ENCODE data around the gene XPO6. TPM values are rescaled to one million over a fixed set of nuclear protein-coding genes. Genes with fewer than 3 reads are reported as not detected.

XPO6 gene
- total RNA-seq, 3 donors from 2014 or later (not counting 1 experiment from before 2014, with no cell fraction given): 233 to 321 (median 240) TPM

DNA sequence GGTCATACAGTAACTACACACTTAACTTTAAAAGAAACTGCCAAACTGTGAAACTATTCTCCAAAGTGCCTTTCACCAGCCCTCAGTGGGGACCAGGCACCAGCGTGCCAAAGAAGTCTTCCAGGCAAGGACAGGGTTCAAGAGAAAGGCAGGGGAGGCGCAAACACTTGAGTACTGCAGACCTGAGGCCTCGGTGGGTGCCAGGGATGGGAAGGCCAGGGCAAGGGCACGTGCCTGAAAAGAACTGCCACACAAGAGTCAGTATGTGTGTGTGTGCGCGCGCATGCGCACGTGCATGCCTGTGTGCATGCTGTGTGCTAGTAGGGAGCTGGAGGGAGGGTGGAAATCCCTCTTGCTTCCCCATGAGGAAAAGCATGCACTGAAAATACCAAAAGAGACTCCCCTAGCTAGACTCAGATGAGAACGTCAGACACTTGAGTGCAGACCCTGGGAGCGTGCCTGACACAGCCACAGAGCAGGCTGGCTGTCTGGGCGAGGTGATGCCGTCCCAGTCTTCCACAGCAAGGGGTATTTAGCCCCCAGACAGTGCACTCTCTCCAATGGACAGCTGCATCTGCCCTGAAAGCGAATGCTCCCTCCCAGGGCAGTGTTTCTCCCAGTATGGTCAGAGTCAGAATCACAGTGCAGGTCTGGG lies 108.1 kb downstream of the XPO6 start:
- H3K27ac Mint-ChIP-seq: no peak overlapping the region
- no peak overlapping the region for H3K4me3 Mint-ChIP-seq
- DNase-seq: no peak

DNA sequence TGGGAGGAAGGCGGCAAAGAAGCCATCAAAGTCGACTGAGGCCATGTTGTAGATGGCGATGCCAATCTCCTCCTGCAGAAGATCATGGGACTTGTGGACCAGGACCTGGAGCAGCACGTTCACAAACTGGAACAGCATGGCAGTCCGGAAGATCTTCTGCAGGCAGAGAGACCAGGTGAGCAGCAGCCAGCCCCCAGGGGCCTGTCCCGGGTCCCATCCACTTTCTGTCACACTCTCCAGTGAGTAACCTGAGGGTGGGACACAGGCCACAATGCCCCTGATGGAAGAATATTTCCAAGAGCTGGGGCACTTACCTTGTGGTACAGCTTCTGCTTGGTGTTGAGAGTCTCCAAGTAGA lies 110.3 kb downstream of the XPO6 start:
- no peaks in the 10 kb centered on the region for H3K9me3 Mint-ChIP-seq
- H3K27ac Mint-ChIP-seq: peak overlapping the region in 1 of 2 donors; percentile 63
- peaks cover 0 to 9% of the 10 kb centered on the region in 2 donors for H3K4me1 Mint-ChIP-seq
- H3K4me3 ChIP-seq (ENCODE audit: low read length): no peak overlapping the region
- TF ChIP-seq, protein P1, sequence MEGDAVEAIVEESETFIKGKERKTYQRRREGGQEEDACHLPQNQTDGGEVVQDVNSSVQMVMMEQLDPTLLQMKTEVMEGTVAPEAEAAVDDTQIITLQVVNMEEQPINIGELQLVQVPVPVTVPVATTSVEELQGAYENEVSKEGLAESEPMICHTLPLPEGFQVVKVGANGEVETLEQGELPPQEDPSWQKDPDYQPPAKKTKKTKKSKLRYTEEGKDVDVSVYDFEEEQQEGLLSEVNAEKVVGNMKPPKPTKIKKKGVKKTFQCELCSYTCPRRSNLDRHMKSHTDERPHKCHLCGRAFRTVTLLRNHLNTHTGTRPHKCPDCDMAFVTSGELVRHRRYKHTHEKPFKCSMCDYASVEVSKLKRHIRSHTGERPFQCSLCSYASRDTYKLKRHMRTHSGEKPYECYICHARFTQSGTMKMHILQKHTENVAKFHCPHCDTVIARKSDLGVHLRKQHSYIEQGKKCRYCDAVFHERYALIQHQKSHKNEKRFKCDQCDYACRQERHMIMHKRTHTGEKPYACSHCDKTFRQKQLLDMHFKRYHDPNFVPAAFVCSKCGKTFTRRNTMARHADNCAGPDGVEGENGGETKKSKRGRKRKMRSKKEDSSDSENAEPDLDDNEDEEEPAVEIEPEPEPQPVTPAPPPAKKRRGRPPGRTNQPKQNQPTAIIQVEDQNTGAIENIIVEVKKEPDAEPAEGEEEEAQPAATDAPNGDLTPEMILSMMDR (IDR thresholded peaks at IDR 0.05): no peak
- no peak overlapping the region for H3K27ac ChIP-seq (ENCODE audit: low read length)
- DNase-seq (no peak), ATAC-seq (no peak)
- no peaks in the 10 kb centered on the region for H3K27me3 Mint-ChIP-seq (ENCODE audit: low read depth in 2 of 2)
- intact Hi-C loops (cut with micrococcal nuclease): no loop called here
- H3K9me3 ChIP-seq (ENCODE audit: control insufficient read depth, insufficient read depth, low read length): no peaks in the 10 kb centered on the region
- H3K36me3 ChIP-seq (ENCODE audit: control insufficient read depth, insufficient read depth, low read length): peaks cover 87% of the 10 kb centered on the region
- H3K36me3 Mint-ChIP-seq: peaks cover 16% of the 10 kb centered on the region
- no peak overlapping the region for H3K4me3 Mint-ChIP-seq
- H3K27me3 ChIP-seq (ENCODE audit: control insufficient read depth, insufficient read depth, low read length): no peaks in the 10 kb centered on the region
- WGBS (ENCODE audit: insufficient coverage): 95% methylated on average over 6 of the region's 6 CpGs
- H3K4me1 ChIP-seq (ENCODE audit: control insufficient read depth, insufficient read depth, low read length): no peaks in the 10 kb centered on the region

More for the DNA sequence above, 108.1 kb downstream of the XPO6 start:
- Mint-ChIP-seq H3K36me3 (peaks cover 16% of the 10 kb centered on the region), H3K9me3 (no peaks in the 10 kb centered on the region), H3K4me1 (no peaks in the 10 kb centered on the region), H3K27me3 (ENCODE audit: low read depth in 2 of 2) (no peaks in the 10 kb centered on the region)
- 98% methylated on average over 14 of the region's 14 CpGs for WGBS (ENCODE audit: insufficient coverage)
- H3K27ac ChIP-seq (ENCODE audit: low read length): no peak overlapping the region
- no peaks in the 10 kb centered on the region for H3K27me3 ChIP-seq (ENCODE audit: control insufficient read depth, insufficient read depth, low read length)
- no peaks in the 10 kb centered on the region for H3K4me1 ChIP-seq (ENCODE audit: control insufficient read depth, insufficient read depth, low read length)
- peaks cover 94% of the 10 kb centered on the region for H3K36me3 ChIP-seq (ENCODE audit: control insufficient read depth, insufficient read depth, low read length)
- H3K4me3 ChIP-seq (ENCODE audit: low read length): no peak overlapping the region
- no peaks in the 10 kb centered on the region for H3K9me3 ChIP-seq (ENCODE audit: control insufficient read depth, insufficient read depth, low read length)
- TF ChIP-seq, protein P1 (IDR thresholded peaks at IDR 0.05): no peak
- no peak for ATAC-seq
- intact Hi-C loops (cut with micrococcal nuclease): no loop called here

DNA sequence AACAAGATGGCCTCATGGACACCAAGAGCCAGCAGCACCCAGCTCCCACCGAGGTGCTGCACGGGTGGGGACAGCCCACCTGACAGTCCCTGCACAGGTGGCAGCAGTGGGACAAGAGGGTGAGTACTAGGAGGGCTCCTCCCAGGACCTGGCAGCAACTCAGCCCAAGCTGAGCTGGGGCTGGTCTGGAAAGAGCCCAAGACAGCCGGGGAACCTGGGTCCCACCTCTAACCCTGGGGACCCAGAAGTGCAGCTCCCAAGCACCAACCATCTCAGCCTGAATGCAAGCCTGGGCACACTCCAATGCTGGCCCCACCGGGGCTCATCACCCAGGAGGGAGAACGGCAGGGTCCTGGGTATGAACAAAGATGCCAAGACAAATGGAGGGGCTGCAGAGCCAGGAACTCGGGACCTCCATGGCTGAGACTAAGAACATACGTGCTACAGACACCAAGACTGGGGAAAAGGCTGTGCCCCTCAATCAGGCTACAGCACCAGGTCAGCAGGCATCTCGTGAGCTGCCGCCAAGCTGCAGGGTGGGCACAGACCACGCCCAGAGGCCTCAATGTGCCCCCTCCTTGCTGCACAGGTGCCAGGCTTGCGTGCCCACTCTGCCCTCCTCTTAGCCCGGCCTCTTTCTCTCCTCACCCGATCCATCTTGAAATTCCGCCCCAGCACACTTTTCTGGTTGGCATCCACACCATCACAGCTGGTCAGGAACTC lies 110.8 kb downstream of the XPO6 start:
- intact Hi-C loops (cut with micrococcal nuclease): no loop called here
- no peak overlapping the region for H3K27ac ChIP-seq (ENCODE audit: low read length)
- WGBS (ENCODE audit: insufficient coverage): 96% methylated on average over 14 of the region's 14 CpGs

More for the DNA sequence above, 110.8 kb downstream of the XPO6 start:
- Histone ChIP-seq H3K9me3 (ENCODE audit: control insufficient read depth, insufficient read depth, low read length) (no peaks in the 10 kb centered on the region), H3K4me1 (ENCODE audit: control insufficient read depth, insufficient read depth, low read length) (no peaks in the 10 kb centered on the region), H3K4me3 (ENCODE audit: low read length) (no peak overlapping the region), H3K36me3 (ENCODE audit: control insufficient read depth, insufficient read depth, low read length) (peaks cover 82% of the 10 kb centered on the region), H3K27me3 (ENCODE audit: control insufficient read depth, insufficient read depth, low read length) (no peaks in the 10 kb centered on the region)
- Mint-ChIP-seq H3K4me3 (no peak overlapping the region), H3K27me3 (ENCODE audit: low read depth in 2 of 2) (no peaks in the 10 kb centered on the region), H3K36me3 (peaks cover 16% of the 10 kb centered on the region), H3K9me3 (no peaks in the 10 kb centered on the region), H3K27ac (peak overlapping the region in 1 of 2 donors; percentile 58), H3K4me1 (peaks cover 0 to 10% of the 10 kb centered on the region in 2 donors)
- TF ChIP-seq, protein P1 (IDR thresholded peaks at IDR 0.05): no peak
- no peak for ATAC-seq
- DNase-seq: no peak
